ENCODE measurements around the gene TMED4.
"Not testable (repeated sequence)": the region's sequence is repeated elsewhere in the genome, so short reads cannot be mapped to it uniquely, and the experiment has no call there.

The TMED4 gene

DNA sequence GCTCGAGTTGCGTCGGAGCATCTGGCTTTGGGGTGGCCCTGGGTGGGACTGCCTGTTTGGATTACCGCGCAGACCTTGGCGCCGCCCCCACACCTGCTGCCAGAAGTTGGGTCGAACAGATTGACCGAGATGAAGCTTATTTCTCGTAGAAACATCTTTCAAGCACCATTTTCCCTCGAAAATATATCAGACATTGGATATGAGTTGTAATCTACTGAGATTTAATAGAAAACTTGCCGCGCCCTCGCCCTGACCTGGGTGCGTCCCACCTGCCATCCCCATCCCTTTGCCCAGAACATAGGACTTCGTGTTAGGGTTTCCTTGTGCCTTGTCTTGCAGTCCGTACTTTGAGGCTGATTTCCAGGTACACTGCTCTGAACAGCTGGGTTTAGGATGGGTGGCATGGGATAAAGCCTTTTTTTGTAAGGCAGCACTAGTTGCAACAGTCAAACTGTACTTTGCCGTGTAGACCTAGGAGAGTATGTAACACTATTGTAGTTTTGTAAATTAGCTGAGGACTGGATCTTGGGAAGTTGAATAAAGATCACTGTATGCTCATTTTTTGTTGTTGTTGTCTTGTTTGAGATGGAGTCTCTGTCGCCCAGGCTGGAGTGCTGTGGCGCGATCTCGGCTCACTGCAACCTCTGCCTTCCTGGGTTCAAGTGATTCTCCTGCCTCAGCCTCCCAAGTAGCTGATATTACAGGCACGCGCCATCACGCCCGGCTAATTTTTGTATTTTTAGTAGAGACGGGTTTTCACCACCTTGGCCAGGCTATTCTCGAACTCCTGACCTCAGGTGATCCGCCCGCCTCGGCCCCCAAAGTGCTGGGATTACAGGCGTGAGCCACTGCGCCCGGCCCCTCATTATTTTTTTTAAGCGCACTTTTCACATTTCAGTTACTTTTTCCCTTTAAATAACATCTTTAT lies 25.4 kb upstream of the TMED4 start:
- no peak for DNase-seq (ENCODE audit: low read depth in 1 of 2, low spot score in 1 of 2)

DNA sequence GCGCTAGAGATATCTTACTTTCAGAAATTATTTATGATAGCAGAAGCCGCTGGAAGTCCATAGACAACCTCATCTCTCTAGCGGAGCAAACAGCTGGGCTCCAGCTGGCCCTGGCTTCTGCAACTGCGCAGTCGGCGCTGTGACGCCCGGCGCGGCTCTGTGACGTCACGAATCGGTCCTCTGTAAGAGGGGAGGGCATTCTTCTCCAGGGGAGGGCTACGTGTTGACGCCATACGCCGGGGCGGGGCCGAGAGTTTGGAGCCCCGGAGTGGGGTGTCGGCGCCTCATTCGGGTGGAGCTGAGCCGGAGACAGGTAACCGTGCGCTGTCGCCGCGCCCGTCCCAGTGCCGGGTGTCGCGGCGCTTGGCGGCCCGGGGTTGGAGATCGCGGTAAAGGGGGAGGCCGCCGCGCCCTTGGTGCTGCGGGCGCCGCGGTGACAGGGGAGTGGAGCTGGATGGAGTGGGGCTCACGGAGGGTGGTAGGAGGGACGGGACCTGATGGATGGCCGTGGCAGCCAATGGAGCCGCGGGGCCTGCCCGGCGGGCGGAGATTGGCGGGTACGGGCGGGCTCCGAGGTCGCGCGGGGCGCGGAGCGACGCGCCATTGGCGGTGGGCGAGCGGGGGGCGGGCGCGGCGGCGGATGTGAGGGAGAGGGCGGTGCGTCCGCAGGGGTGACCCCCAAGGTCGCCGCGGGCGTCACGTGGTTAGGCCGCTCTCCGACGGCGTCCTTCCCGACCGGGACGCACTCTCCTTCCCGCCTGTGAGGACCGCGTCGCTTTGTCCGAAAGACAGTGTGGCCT lies 24.5 kb upstream of the TMED4 start, which contains the start of gene OGDH:
OGDH (plus strand) TSS at position 287 of the 800 bp plus-strand sequence. CDS start 17,717 bp downstream, outside the sequence.
- DNase-seq (ENCODE audit: low read depth in 1 of 2, low spot score in 1 of 2), result peak; percentile 95 to 98

DNA sequence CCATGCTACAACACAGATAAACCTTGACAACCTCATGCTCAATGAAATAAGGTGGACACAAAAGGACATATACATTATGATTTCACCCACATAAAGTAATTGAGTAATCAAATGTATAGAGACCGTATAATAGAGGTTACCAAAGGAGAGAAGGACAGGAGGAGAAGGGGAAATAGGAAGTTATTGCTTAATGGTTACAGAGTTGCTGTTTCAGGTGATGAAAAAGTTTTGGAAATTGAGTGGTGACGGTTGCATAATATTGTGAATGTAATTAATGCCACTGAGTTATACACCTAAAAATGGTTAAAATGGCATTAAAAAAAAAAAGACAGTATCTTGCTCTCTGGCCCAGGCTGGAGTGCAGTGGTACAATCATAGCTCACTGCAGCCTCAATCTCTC lies 22.9 kb upstream of the TMED4 start:
- no peak for DNase-seq (ENCODE audit: low read depth in 1 of 2, low spot score in 1 of 2)

DNA sequence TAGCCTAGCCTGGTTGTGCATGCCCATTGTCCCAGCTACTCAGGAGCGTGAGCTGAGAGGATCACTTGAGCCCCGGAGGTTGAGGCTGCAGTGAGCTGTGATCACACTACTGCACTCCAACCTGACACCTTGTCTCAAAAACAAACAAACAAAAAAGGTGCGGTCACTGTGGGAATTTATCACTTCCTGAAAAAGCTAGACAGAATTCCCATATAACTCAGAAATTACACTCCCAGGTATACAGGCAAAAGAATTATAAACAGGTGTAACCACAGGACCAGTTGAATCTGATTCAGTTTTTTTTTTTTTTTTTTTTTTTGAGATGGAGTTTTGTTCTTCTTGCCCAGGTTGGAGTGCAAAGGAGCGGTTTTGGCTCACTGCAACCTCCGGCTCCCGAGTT lies 21.2 kb upstream of the TMED4 start:
- no peak for DNase-seq (ENCODE audit: low read depth in 1 of 2, low spot score in 1 of 2)

DNA sequence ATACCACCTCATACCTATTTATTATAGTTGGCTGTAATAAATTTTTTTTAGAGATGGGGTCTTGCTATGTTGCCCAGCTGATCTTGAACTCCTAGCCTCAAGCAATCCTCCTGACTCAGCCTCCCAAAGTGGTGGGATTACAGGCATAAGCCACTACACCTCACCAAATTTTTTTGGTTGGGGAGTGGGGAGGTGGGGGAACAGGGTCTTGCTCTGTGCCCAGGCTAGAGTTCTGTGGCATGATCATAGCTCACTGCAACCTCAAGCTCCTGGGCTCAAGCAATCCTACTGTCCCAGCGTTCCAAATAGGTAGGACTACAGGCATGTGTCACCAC lies 20.5 kb upstream of the TMED4 start:
- no peak for DNase-seq (ENCODE audit: low read depth in 1 of 2, low spot score in 1 of 2)

DNA sequence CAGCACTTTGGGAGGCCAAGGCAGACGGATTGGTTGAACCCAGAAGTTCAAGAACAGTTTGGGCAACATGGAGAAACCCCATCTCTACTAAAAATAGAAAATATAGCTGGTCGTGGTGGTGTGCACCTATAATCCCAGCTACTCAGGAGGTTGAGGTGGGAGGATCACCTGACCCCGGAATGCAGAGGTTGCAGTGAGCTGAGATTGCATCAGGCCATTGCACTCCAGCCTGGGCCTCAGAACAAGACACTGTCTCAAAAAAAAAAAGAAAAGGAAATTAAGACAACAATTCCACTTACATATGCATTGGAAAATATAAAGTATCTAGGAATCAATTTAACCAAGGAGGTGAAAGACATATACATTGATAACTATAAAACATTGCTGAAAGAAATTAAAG lies 17.2 kb upstream of the TMED4 start:
- DNase-seq (ENCODE audit: low read depth in 1 of 2, low spot score in 1 of 2), result no peak

DNA sequence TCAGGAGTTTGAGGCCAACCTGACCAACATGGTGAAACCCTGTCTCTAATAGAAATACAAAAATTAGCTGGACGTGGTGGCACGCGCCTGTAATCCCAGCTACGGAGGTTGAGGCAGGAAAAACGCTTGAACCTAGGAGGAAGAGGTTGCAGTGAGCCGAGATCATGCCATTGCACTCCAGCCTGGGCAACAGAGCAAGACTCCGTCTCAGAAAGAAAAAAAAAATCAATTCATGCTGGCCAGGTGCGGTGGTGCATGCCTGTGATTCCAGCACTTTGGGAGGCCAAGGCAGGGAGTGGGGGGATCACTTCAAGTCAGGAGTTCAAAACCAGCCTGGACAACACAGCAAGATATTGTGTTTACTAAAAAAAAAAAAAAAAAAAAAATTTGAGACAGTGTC lies 15.2 kb upstream of the TMED4 start:
- not testable (repeated sequence) for DNase-seq (ENCODE audit: low read depth in 1 of 2, low spot score in 1 of 2)

DNA sequence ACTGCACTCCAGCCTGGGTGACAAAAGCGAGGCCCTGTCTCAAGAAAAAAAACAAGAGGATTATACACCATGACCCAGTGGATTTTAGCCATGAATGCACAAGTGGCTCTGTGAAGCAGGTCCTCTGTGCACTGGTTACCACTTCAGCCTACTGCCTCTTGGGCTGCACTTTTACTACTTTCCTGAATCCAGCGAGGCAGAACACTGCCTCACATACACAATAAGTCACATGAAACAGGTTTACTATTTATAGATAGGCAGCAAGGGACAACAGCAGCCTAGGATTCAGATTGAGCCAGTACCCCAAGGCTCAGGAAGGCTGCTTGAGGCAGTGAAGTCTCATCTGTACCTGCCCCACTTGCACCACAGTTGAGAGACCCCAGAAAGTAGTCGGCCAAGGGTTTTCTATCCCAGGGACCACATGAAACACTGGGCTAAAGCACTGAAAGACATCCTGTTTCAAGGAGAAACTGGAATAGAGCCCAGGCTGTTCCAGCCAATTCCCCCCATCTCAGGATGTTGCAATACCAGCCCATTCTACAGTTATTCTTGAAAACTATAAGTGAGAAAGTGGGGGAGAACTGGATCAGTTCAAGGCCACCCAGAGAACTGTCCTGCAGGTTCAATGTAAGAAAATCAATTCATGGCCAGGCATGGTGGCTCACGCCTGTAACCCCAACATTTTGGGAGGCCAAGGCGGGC lies 14.1 kb upstream of the TMED4 start:
- DNase-seq (ENCODE audit: low read depth in 1 of 2, low spot score in 1 of 2), result no peak

DNA sequence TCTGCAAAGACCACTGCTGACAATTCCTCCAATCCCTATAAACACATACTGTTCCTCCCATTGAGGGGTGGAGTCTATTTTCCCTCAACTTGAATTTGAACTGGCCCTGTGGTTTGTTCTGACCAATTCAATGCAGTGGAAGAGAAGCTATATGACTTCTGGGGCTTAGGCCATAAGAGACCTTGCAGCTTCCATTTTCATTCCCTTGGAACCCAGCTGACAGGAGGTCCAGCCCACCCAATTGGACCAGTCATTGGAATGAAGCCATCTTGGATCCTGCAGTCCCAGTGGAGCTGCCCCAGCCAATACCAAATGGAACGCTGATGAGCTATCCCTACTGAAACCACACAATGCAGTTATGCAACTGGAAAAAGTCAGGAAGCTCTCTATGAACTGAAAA lies 8.9 kb upstream of the TMED4 start:
- DNase-seq (ENCODE audit: low read depth in 1 of 2, low spot score in 1 of 2), result no peak

DNA sequence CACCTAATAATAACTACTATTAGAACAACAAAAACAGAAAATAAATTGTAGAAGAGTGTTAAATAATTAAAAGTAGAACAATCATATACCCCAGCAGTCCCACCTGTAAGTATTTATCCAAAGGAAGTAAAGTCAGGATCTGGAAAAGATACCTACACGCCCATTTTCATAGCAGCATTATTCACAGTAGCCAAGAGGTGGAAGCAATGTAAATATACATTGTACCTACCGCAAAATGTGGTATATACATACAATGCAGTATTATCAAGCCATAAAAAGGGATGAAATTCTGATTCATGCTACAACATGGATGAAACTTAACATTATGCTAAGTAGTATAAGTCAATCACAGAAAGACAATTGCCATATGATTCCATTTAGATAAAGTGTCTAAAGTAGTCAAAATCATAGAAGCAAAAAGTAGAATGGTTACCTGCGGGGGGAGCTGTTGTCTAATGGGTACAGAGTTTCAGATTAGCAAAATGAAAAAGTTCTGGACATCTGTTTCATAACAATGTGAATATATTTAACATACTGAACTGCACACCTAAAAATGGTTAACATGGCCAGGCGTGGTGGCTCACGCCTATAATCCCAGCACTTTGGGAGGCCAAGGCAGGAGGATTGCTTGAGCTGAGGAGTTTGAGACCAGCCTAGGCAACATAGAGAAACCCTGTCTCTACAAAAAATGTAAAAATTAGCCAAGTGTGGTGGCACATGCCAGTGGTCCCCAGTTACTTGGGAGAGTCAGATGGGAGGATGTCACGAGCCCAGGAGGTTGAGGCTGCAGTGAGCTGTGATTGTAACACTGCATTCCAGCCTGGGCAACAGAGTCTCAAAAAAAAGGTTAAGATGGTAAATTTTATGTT lies 6.0 kb upstream of the TMED4 start:
- peak in 1 of 2 donors; percentile 26 for DNase-seq (ENCODE audit: low read depth in 1 of 2, low spot score in 1 of 2)

DNA sequence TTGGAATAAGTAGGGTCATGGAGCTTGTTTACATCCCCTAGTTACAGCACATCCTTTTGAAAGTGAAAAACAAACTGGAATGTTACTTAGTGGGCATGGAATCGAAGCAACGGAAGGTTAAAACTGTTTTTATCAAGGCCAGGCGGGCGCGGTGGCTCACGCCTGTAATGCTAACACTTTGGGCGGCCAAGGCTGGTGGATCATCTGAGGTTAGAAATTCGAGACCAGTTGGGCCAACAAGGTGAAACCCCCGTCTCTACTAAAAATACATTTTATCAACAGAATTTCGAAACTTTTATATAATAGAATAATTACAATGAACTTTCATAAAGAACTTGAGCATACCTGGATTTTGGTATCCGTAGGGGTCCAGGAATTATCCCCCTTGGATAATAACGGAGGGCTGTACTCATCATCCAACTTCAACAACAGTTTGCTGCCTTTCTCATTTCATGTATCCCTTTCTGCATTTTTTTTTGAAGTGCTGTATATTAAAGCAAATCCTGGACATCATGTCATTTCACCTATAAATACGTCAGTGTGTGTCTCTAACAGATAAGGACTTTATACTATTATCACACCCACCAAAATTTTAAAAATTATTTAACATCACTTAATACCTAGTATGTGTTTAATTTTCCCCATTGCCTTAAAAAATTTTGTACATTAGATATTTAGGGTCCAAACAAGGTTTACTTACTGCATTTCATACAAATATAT lies 1.3 kb upstream of the TMED4 start:
- no peak for DNase-seq (ENCODE audit: low read depth in 1 of 2, low spot score in 1 of 2)

DNA sequence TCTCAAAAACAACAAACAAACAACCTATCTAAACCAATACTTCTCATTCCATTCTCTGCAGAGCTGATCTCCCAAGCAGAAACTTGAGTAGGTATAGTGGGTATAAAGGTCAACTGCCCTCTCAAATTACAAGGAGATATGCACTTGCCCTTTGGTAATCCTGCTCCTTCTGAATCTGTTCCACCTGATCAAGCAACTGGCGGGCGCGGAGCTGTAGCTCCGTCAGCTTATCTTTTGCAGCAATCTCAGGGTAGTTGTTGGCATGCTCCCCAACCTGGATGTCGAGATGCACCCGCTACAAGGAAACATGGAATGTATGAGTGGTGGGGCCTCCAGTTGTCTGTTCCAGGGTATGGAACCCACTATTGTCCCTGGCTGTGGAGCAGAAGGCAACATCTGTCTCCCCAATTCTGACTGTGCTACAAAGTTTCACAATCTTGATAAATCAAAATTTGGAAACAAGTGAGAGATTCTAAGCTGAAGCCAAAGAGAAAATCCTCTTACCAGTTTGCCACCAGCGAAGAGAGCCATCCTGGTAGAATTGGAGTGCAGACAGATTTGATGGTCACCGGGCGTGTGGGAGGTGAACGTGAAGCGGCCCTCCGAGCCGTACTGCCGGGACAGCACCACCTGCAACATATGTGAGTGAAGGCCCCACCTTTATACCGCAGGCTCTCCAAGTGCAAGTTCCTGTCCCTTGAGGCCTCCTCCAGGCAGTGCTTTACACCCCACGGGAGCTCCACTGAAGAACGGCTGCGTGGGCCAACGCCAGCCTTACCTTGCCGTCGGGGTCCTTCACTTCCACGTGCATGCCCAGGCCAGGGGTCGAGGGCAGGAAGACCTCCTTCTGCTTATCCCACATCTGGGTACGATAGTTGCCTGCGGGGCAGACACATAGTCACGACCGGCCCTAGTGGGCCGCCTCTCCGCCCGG lies 819 bp downstream of the TMED4 start:
- DNase-seq (ENCODE audit: low read depth in 1 of 2, low spot score in 1 of 2), result peak in 1 of 2 donors; percentile 15

DNA sequence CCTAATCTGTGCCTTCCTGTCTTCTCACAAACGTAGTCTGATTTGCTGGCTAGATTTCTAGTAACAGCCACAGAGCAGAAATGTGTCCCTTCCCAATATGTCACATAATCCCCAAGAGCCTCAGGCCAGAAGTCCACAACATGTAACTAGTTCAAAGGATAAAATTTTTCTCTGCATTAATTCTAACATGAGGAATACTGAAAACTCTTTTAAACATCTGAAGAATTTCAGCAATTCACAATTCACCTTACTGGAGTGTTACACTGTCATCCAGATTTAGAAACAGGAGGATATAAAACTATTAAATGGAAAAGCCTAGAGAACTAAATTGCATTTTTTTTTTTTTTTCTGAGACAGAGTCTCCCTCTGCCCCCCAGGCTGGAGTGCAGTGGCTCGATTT lies 5.8 kb downstream of the TMED4 start:
- DNase-seq (ENCODE audit: low read depth in 1 of 2, low spot score in 1 of 2), result no peak

DNA sequence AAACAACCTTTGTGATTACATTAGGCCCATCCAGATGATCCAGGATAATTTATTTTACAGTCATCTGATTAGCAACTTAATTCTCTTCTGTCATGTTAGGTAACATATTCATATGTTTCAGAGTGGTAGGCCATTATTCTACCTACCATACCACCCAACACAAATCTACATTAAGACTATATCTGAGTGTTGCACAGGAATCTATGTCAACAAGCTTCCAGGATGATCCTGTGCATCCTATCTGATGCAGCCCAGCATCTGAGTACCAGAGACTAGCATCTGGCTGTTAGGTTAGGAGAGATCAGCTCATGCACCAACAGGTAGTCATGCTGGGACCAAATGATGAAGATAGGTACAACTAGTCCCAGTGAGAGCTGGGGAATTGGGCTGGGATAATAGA lies 7.0 kb downstream of the TMED4 start:
- no peak for DNase-seq (ENCODE audit: low read depth in 1 of 2, low spot score in 1 of 2)

DNA sequence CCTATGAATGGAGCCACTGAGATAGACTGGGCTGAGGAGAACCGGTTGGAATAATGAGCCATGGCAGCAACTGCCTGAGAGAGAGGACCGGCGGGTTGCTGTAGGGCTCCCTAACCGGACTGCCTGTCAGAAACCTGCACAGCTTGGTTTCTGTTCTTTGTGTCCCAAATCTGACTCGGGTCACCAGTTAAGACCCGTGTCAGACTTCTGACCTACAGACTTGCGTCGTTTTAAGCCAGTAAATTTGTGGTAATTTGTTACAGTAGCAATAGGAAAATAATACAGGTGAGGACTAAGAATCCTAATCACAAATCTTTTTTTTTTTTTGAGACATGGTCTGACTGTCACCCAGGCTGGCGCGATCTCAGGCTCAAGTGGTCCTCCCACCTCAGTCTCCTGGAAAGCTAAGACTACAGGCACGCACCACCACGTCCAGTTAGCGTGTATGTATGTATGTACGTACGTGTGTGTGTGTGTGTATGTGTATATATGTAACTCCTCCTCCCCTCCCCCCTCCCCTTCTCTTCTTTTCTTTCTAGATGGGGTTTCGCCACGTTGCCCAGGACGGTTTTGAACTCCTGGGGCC lies 7.7 kb downstream of the TMED4 start:
- no peak for DNase-seq (ENCODE audit: low read depth in 1 of 2, low spot score in 1 of 2)

DNA sequence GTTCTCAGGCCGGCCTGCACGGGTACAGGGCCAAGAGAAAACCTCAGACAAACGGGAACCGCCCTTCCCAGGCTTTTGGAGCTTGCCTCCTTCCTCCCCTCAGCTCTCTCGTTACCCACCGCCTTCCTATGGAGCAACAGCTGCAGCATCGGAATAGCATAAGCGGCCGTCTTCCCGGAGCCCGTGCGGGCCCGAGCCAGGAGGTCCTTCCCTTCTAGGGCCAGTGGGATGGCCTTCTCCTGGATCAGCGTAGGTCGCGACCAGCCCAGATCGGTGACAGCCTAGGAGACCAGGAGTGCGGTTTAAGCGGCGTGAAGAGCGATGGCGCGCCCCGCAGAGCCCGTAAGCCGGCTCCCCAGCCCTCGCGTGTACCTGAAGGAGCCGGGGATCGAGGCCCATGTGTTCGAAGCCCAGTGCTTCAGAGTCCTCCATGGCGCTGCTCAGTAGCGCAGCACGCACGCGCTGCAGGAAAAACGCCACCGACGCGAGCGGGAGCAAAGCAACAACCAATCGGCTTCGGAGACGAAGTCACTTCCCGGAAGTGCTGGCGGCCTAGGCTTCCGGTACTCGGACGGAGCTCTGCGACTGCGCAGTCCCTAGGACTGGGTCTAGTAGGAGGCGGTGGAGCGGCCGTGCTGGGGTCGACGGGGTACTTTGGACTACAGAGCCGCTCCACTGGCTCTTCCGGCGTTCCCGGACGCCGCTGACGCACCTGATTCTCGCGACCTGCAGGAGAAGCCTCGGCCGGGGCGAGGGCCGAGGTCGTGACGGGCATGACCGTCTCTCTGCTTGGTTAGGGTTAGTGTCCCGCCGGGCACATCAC lies 8.4 kb downstream of the TMED4 start, which contains the start of gene DDX56:
DDX56 (minus strand) TSS at position 445 of the 823 bp plus-strand sequence; CDS start at position 432, 13 bp downstream.
- peak; percentile 80 to 86 for DNase-seq (ENCODE audit: low read depth in 1 of 2, low spot score in 1 of 2)

DNA sequence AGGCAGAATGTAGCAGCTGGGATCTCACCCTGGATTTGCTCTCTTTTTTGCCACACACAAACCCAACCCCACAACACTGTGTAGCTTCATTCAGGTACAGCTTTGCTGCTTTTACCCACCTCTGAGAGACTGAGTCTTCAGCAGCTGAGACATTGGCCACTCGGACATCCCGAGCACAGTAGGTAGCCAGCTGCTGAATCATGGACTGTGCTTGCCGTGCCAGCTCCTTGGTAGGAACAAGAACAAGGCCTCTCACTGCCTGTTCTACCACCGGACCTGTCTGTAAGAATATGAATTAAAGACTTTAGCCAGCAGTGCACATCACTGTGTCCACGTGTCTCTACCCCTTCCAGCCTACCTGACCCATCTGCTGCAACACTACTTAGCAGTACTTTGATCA lies 9.3 kb downstream of the TMED4 start:
- no peak for DNase-seq (ENCODE audit: low read depth in 1 of 2, low spot score in 1 of 2)

DNA sequence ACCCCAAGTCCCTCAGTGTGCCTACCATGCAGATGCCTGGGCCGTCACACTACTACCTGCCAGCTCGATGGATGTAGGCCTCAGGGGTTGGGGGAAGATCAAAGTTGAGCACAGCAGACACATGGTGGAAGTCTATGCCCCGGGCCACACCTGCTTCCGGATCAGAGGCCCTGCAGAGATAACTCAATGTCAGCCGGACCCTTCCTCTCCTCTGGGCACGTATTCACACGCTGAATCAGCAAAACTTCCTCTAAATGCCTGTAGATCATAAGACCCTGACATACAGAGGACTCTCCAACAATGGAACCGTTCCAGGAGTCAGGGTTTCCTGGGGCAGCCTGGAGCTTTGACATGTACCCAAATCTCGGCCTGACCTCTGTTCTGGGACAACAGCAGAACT lies 12.1 kb downstream of the TMED4 start:
- no peak for DNase-seq (ENCODE audit: low read depth in 1 of 2, low spot score in 1 of 2)
